LNCAP (cell line): ENCODE measurements around the gene GIGYF2.

Source experiments
- CTCF ChIP-seq: fragments of 450-650 bp; IDR thresholded peaks from 2 replicates; pipeline ENCODE4 v1.5.1; 2017; ENCODE audit warnings: mild to moderate bottlenecking

The GIGYF2 gene

DNA sequence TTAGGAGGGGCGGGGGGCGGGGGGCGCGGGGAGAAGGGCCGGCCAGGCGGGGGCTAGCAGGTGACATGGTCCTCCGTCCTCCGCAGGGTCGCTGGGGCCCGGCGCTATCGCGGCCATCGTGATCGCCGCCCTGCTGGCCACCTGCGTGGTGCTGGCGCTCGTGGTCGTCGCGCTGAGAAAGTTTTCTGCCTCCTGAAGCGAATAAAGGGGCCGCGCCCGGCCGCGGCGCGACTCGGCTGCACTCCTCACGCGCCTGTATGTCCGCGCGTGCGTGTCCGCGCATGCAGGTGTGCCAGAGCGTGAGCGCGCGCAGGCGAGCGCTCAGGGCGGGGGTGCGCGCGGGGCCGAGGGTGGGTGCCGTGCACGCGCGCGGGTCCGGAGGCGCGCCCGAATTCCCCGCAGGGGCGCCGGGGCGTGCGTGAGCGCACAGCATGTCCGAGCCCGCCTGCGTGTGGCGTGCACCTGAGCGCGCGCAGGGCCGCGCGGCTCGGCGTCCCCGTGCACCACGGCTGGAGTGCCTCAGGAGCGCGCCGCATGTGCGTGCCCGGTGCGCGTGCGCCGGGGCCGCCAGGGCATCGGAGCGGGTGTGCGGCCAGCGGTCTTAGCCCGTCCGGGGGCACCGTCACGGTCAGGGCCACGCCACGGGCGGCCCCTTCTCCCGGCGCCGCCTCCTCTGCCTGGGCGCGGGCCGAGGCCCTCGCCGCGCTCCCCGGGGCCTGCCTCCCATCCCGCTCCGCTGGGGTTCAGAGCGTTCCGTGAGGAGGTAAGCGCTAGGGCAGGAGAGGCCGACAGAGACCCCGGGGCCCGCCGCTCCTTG is 179.2 kb downstream of the GIGYF2 start:
- TF ChIP-seq CTCF, result peak; percentile 11; the same call in 1 of the 2 replicates

DNA sequence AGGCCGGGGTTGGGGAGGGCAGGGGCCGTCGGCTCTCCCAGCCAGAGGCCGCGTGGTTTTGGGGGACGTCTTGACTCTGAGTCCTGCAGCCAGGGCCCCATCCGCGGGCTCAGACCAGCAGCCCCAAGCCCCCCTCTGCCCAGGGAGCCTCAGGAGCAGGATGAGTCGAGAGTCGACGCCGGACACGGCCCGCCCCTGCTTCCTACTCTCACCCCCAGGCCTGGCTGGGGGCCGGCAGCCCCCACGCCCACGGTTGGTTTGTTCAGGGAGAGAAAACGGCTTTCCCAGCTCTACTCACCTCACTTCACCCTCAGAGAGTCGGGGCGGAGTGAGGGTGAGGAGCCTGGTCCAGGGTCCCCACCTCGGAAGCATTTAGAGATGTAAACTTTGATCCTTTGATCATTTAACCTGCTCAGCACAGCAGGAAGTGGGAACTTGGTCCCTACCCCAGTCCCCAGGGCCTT is 179.9 kb downstream of the GIGYF2 start:
- no peak for TF ChIP-seq CTCF

- no peak for TF ChIP-seq CTCF
Measured at GRCh38 chr2:232877940-232878511, 180.9 kb downstream of the GIGYF2 start.

DNA sequence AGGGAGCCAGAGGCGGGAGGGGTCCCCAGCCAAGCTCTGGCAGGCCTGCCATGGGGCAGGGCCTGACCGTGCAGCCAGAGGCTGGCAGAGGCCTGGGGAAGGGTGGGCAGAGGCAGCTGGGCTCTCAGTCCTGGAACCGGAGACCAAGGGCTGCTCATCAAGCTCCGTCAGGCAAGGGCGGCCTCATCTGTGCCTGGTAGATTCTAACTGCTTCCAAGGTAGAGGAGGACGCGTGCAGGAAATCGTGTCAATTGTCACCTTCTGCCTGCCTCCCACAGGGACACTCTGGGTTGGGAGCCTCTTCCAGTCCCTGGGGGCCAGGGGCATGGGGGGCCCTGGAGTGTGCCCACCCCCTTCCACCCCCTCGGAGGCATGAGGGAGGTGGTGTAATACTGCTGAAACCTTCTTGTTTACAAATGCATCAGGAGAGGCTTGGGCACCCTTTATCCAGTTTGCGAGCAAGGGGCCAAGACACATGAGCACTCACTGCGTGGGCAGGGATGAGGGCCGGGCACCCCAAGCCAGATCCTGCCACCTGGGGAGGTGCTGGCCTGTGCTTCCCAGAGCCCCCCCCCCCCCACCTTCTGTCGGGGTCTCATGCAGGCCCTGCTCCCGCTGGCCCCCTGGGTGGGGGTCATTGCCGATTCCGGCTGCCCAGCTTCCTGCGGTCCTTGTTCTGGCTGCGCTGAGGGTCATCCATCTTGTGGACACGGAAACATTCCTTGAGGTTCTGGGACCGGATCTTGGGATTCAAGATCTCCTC is 181.9 kb downstream of the GIGYF2 start:
- TF ChIP-seq CTCF, result no peak

DNA sequence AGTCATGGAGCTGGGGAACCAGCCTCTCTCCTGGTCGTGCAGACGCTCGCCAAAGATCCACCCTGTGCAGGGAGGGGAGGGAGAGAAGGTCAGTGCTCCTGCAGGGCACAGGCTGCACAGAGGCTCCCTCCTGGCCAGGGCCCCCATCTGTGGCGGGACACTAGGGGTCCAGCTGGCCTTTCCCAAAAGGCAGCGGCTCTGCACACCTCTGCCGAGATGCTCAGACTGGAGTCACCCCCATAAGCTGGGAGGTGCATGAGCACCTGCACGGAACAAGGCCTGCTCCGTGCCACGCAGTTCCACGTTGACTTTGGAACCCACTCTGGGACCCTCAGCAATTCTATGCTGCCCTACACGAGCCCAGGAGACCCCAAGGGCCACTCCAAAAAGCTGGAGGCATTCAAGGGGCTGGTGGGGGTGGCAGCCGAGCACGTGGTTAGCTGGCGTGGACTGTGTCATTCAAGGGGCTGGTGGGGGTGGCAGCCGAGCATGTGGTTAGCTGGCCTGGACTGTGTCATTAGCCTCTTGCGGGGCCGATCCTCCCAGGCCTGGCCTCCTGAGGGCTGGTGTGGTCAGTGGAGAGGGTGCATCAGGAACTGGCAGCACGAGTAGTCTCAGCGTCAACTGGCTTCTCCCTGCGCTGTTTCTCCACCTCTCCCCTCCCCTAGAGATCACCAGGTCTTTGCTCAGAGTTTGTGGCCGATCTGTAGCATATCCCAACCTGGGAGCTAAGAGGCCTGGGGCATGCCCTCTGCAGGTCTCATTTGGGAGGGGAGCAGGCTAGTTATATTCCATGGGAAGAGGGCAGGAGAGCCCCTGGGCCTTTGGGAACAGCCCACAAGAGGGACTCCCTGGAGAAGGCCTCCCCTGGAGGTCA is 182.7 kb downstream of the GIGYF2 start:
- no peak for TF ChIP-seq CTCF

- no peak for TF ChIP-seq CTCF
Measured at GRCh38 chr2:232880764-232881351, 183.7 kb downstream of the GIGYF2 start.
